OCI-LY7 (cell line): ENCODE results near the gene KEL. TPM values are rescaled to one million over a fixed set of nuclear protein-coding genes. Genes with fewer than 3 reads are reported as not detected.

Experiments used
- BruUV-seq: library from RNA; stranded (reverse); fragments of 400-500 nt; replicated peaks from 2 replicates; lab custom pipeline; 2021; lab: Mats Ljungman, UMichigan
- CTCF ChIA-PET: fragments of 300-600 bp; sonication (Branson Sonifier 250); formaldehyde crosslinking; loops from one replicate; lab custom pipeline; 2022; ENCODE audit warnings: antibody characterized with exemption; ENCODE audit not compliant: unreplicated experiment; lab: Charles Lee
- POLR2A ChIA-PET: fragments of 300-600 bp; sonication (Branson Sonifier 250); formaldehyde crosslinking; loops from one replicate; lab custom pipeline; 2022; ENCODE audit warnings: antibody characterized with exemption; lab: Charles Lee
- DNase-seq: peaks from one replicate; pipeline ENCODE4 v3.0.0-alpha.2; 2015; ENCODE audit warnings: low spot score
- H2AFZ ChIP-seq: fragments of 200-600 bp; sonication (generic), shearing (Covaris generic); 2 replicates; pipeline ENCODE4 v1.6.1; 2014; ENCODE audit warnings: mild to moderate bottlenecking, antibody characterized with exemption, low read length, moderate library complexity
- H3K27ac ChIP-seq: fragments of 200-600 bp; sonication (generic); 2 replicates; pipeline ENCODE4 v1.5.1; 2014; ENCODE audit warnings: mixed run types, low read depth, mild to moderate bottlenecking, moderate library complexity, low read length, inconsistent platforms; ENCODE audit not compliant: poor library complexity, severe bottlenecking
- H3K36me3 ChIP-seq: fragments of 200-600 bp; sonication (generic); 2 replicates; pipeline ENCODE4 v1.6.1; 2014; ENCODE audit warnings: mild to moderate bottlenecking, antibody characterized with exemption, low read length, moderate library complexity, mixed read lengths; ENCODE audit not compliant: insufficient read depth
- H3K4me1 ChIP-seq: fragments of 200-600 bp; sonication (generic); 2 replicates; pipeline ENCODE4 v1.5.1; 2014; ENCODE audit warnings: mild to moderate bottlenecking, low read length; ENCODE audit not compliant: insufficient read depth, poor library complexity, severe bottlenecking
- H3K4me2 ChIP-seq: fragments of 200-600 bp; sonication (generic); 2 replicates; pipeline ENCODE4 v1.6.1; 2014; ENCODE audit warnings: mild to moderate bottlenecking, low read length
- H3K4me3 ChIP-seq: fragments of 200-600 bp; sonication (generic); 2 replicates; pipeline ENCODE4 v1.5.1; 2014; ENCODE audit warnings: mild to moderate bottlenecking, low read depth, low read length; ENCODE audit not compliant: poor library complexity, severe bottlenecking
- H3K79me2 ChIP-seq: fragments of 200-600 bp; sonication (generic); 2 replicates; pipeline ENCODE4 v1.6.1; 2016; ENCODE audit warnings: low read depth, mild to moderate bottlenecking, low read length, moderate library complexity, mixed read lengths; ENCODE audit not compliant: insufficient read depth
- H3K9me2 ChIP-seq: fragments of 200-600 bp; sonication (generic); 2 replicates; pipeline ENCODE4 v1.6.1; 2016; ENCODE audit warnings: mild to moderate bottlenecking, low read length, mixed read lengths; ENCODE audit not compliant: insufficient read depth
- H3K9me3 ChIP-seq: fragments of 200-600 bp; sonication (generic); 2 replicates; pipeline ENCODE4 v1.6.1; 2014; ENCODE audit warnings: mild to moderate bottlenecking, mixed run types, low read length, mixed read lengths
- H4K20me1 ChIP-seq: fragments of 200-600 bp; sonication (generic); 2 replicates; pipeline ENCODE4 v1.6.1; 2014; ENCODE audit warnings: mild to moderate bottlenecking, antibody characterized with exemption, low read length, moderate library complexity, mixed read lengths; ENCODE audit not compliant: insufficient read depth
- CTCF ChIP-seq: fragments of 200-600 bp; sonication (generic); conservative IDR thresholded peaks from 2 replicates; pipeline ENCODE4 v1.5.1; 2014; ENCODE audit warnings: mild to moderate bottlenecking, antibody characterized with exemption, low read length, moderate library complexity, mixed read lengths
- EZH2phosphoT487 ChIP-seq: fragments of 200-600 bp; sonication (generic); IDR thresholded peaks from 2 replicates; pipeline ENCODE4 v1.6.1; 2018; ENCODE audit warnings: low read depth, borderline replicate concordance, mild to moderate bottlenecking, mixed run types, antibody characterized with exemption, low read length, moderate library complexity, mixed read lengths
- intact Hi-C: fragments of 100-400 bp; cut with micrococcal nuclease; formaldehyde crosslinking; loops from one replicate; pipeline ENCODE4 v1.10.0; 2022; ENCODE audit not compliant: unreplicated experiment
- total RNA-seq, 2 experiments: library from RNA; depleted of rRNA in 1 of 2; stranded (reverse); fragments of >200 nt in 1 of 2; shearing (Covaris generic) in 1 of 2; gene quantifications; 2 replicates each; pipeline ENCODE4 v1.2.3, GENCODE V29; 2014 to 2022

Gene KEL
- total RNA-seq, 2 experiments from 2014 or later = 1.5 to 2.2 TPM

- POLR2A ChIA-PET = interaction anchor here (0.6 kb wide), 1 partner anchor 12 kb away, joined by 3 read pairs; no protein-coding TSS in a partner anchor
- CTCF ChIA-PET = no interaction called here
These were observed 28.1 kb downstream of the KEL start for GRCh38 chr7:142934056-142934455.

GRCh38 chr7:142933624-142934023 lies 28.5 kb downstream of the KEL start, which contains the start of gene TRPV5:
TRPV5 (minus strand) TSS chr7:142933746; CDS start chr7:142933459, 287 bp downstream.
- H3K4me2 ChIP-seq = no peak within 1 kb of the TSS
- no peaks in the 10 kb centered on the region for H3K4me1 ChIP-seq
- H3K36me3 ChIP-seq = no peaks in the 10 kb centered on the region
- no peak for DNase-seq
- no peaks in the 10 kb centered on the region for H4K20me1 ChIP-seq
- H3K79me2 ChIP-seq = no peaks in the 10 kb centered on the region
- H3K9me2 ChIP-seq = no peaks in the 10 kb centered on the region
- ChIA-PET CTCF (no interaction called here), POLR2A (interaction anchor here (0.6 kb wide), 1 partner anchor 12 kb away, joined by 3 read pairs; no protein-coding TSS in a partner anchor)
- H3K9me3 ChIP-seq = no peaks in the 10 kb centered on the region
- intact Hi-C loops = no loop called here
- no peak within 1 kb of the TSS for H3K4me3 ChIP-seq
- no peak within 1 kb of the TSS for H2AFZ ChIP-seq
- H3K27ac ChIP-seq = no peak within 1 kb of the TSS
- no TSS peak for BruUV-seq
- TF ChIP-seq CTCF (no peak), EZH2phosphoT487 (no peak)

More at GRCh38 chr7:142934056-142934455, 28.1 kb downstream of the KEL start:
- intact Hi-C loops = no loop called here
- Histone ChIP-seq H2AFZ (no peak overlapping the region), H3K9me2 (no peaks in the 10 kb centered on the region), H3K4me3 (no peak overlapping the region), H3K4me2 (no peak overlapping the region), H3K27ac (no peak overlapping the region), H3K36me3 (no peaks in the 10 kb centered on the region), H3K4me1 (no peaks in the 10 kb centered on the region), H3K79me2 (no peaks in the 10 kb centered on the region), H3K9me3 (no peaks in the 10 kb centered on the region), H4K20me1 (no peaks in the 10 kb centered on the region)
- DNase-seq = no peak
- BruUV-seq = no TSS peak
- TF ChIP-seq EZH2phosphoT487 (no peak), CTCF (no peak)

GRCh38 chr7:142933092-142933475 lies 29.1 kb downstream of the KEL start:
- Histone ChIP-seq H3K79me2 (no peaks in the 10 kb centered on the region), H3K9me3 (no peaks in the 10 kb centered on the region), H4K20me1 (no peaks in the 10 kb centered on the region), H3K4me1 (no peaks in the 10 kb centered on the region), H3K36me3 (no peaks in the 10 kb centered on the region), H3K4me3 (no peak overlapping the region), H2AFZ (no peak overlapping the region), H3K27ac (no peak overlapping the region), H3K9me2 (no peaks in the 10 kb centered on the region), H3K4me2 (no peak overlapping the region)
- POLR2A ChIA-PET = no interaction called here
- no TSS peak for BruUV-seq
- intact Hi-C loops = no loop called here
- no peak for DNase-seq
- CTCF ChIA-PET = no interaction called here
- TF ChIP-seq CTCF (no peak), EZH2phosphoT487 (no peak)
